Measurements from ENCODE around the gene TPSAB1. TPM values are rescaled to one million over a fixed set of nuclear protein-coding genes. Genes with fewer than 3 reads are reported as not detected.
"Not testable (repeated sequence)": the region's sequence is repeated elsewhere in the genome, so short reads cannot be mapped to it uniquely, and the experiment has no call there.

The TPSAB1 gene
- polyA plus RNA-seq, 3 donors: not detected

DNA sequence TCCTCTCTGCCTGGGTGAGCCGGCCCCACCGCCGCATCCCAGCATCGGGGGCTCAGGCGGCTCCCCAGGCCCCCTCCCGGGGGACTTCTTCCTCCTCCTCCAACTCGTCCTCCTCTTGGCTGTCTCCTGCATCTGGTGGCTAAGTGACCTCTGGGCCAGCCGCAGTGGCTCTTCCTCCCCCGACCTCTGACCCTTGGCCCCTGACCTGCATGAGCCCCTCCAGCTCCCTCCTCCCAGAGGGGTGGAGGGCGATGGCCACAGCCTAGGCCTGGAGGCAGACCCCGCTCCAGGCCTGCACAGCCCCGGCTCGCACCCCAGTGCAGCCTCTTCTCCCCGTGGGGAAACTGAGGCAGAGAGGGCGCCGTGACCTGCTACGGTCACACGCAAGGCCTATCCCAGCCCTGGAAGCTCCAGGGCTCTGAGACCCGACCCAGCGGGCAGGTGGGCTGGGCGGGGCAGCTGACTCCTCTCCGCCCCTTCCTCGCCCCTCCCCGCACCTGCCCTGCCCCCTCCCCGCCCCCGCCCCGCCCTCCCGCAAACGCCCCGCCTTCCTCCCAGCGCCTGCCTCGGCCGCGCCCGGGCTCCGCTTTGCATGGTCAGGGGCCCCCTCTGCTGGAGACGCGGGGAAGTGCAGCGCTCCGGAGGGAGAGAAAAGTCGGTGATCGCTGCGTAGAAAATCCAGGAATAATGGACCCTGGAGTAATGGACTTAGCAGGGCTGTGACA is 8.7 kb downstream of the TPSAB1 start:
- H3K27me3 ChIP-seq (ENCODE audit: control insufficient read depth in 2 of 2, insufficient read depth in 2 of 2, low read length in 2 of 2); intact Hi-C loops (cut with micrococcal nuclease); H3K79me2 ChIP-seq (ENCODE audit: insufficient read depth, low read length); H3K4me2 ChIP-seq (replicated peaks; ENCODE audit: extremely low read depth, low read length, poor library complexity, severe bottlenecking); H3K9ac ChIP-seq (ENCODE audit: insufficient read depth, low read length, poor library complexity, severe bottlenecking); H3K27ac ChIP-seq (ENCODE audit: low read depth in 1 of 2, low read length in 2 of 2); H3K4me3 Mint-ChIP-seq; H3K4me3 ChIP-seq (replicated peaks in 1 of 3; ENCODE audit: low read depth in 2 of 3, low read length in 3 of 3); H3K27ac Mint-ChIP-seq; H3K9me3 ChIP-seq (replicated peaks in 1 of 2; ENCODE audit: control insufficient read depth in 1 of 2, insufficient read depth in 1 of 2, low read length in 2 of 2); DNase-seq; H4K20me1 ChIP-seq (ENCODE audit: insufficient read depth, low read length); H2AFZ ChIP-seq (ENCODE audit: insufficient read depth, low read depth, low read length, poor library complexity, severe bottlenecking); H3K9me3 Mint-ChIP-seq; H3K36me3 ChIP-seq (replicated peaks in 1 of 2; ENCODE audit: control insufficient read depth in 1 of 2, insufficient read depth in 2 of 2, low read length in 2 of 2); H3K36me3 Mint-ChIP-seq: not testable (repeated sequence)
- H3K4me1 Mint-ChIP-seq: peaks cover 26% of the 10 kb centered on the region
- peaks cover 22% of the 10 kb centered on the region in 2 donors for H3K4me1 ChIP-seq (ENCODE audit: control insufficient read depth in 1 of 2, insufficient read depth in 2 of 2, low read length in 2 of 2)
- peaks cover 0 to 16% (median 10%) of the 10 kb centered on the region in 3 donors for H3K27me3 Mint-ChIP-seq (ENCODE audit: low read depth in 3 of 3)
- WGBS (ENCODE audit: insufficient coverage): no CpG with 5 or more reads among the region's 43 CpGs

DNA sequence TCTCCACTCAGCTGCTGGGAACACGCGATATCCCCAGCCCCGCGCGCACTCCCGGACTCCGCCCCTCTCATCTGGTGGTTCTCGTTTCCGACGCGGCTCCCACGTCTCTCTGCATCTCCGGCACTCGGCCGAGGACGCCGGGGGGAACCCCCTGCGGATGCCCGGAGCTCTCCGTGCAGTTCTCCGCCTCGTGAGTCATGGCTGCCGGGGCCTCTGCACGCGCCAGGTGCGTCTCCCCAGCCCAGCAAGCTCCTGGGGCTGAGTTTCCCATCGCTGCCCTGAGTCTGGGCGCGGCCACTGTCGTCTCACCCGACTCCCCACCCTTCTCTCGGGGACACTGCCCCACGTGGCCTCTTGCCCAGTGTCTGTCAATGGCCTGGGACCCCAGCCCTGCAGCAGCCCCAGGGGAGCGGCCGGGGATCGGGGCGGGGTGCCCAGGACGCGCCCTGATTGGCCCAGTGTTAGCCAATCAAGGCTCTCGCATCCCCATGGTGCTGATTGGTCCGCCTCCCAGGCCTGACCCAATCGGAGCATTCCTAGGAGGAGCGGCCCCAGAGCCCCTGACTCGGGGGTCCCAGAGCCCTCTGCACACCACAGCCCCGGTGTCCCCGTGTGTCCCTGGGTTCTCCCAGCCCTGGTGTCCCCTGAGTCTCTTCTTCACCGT is 13.3 kb downstream of the TPSAB1 start:
- DNase-seq; H3K27me3 ChIP-seq (ENCODE audit: control insufficient read depth in 2 of 2, insufficient read depth in 2 of 2, low read length in 2 of 2); H3K4me2 ChIP-seq (replicated peaks; ENCODE audit: extremely low read depth, low read length, poor library complexity, severe bottlenecking); H3K27ac Mint-ChIP-seq; H3K4me3 ChIP-seq (replicated peaks in 1 of 3; ENCODE audit: low read depth in 2 of 3, low read length in 3 of 3); H3K9me3 ChIP-seq (replicated peaks in 1 of 2; ENCODE audit: control insufficient read depth in 1 of 2, insufficient read depth in 1 of 2, low read length in 2 of 2); H3K4me3 Mint-ChIP-seq; H3K27ac ChIP-seq (ENCODE audit: low read depth in 1 of 2, low read length in 2 of 2); H3K36me3 ChIP-seq (replicated peaks in 1 of 2; ENCODE audit: control insufficient read depth in 1 of 2, insufficient read depth in 2 of 2, low read length in 2 of 2); H3K4me1 Mint-ChIP-seq; H3K4me1 ChIP-seq (ENCODE audit: control insufficient read depth in 1 of 2, insufficient read depth in 2 of 2, low read length in 2 of 2); H3K9me3 Mint-ChIP-seq; H3K79me2 ChIP-seq (ENCODE audit: insufficient read depth, low read length); intact Hi-C loops (cut with micrococcal nuclease); H4K20me1 ChIP-seq (ENCODE audit: insufficient read depth, low read length); H2AFZ ChIP-seq (ENCODE audit: insufficient read depth, low read depth, low read length, poor library complexity, severe bottlenecking); H3K36me3 Mint-ChIP-seq; H3K9ac ChIP-seq (ENCODE audit: insufficient read depth, low read length, poor library complexity, severe bottlenecking): not testable (repeated sequence)
- WGBS (ENCODE audit: insufficient coverage): no CpG with 5 or more reads among the region's 47 CpGs
- H3K27me3 Mint-ChIP-seq (ENCODE audit: low read depth in 3 of 3): peaks cover 3 to 14% (median 3%) of the 10 kb centered on the region in 3 donors

DNA sequence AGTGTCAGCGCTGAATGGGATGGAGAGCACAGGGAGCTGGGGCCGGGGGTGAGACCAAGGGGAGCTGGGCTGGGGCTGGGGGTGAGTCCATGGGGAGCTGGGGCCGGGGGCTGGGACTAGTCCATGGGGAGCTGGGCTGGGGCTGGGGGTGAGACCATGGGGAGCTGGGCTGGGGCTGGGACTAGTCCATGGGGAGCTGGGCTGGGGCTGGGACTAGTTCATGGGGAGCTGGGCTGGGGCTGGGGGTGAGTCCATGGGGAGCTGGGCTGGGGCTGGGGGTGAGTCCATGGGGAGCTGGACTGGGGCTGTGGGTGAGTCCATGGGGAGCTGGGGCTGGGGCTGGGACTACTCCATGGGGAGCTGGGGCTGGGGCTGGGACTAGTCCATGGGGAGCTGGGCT is 14.3 kb downstream of the TPSAB1 start:
- H3K9ac ChIP-seq (ENCODE audit: insufficient read depth, low read length, poor library complexity, severe bottlenecking); H3K79me2 ChIP-seq (ENCODE audit: insufficient read depth, low read length); H4K20me1 ChIP-seq (ENCODE audit: insufficient read depth, low read length); H3K4me1 ChIP-seq (ENCODE audit: control insufficient read depth in 1 of 2, insufficient read depth in 2 of 2, low read length in 2 of 2); H3K36me3 Mint-ChIP-seq; H3K9me3 ChIP-seq (replicated peaks in 1 of 2; ENCODE audit: control insufficient read depth in 1 of 2, insufficient read depth in 1 of 2, low read length in 2 of 2); H2AFZ ChIP-seq (ENCODE audit: insufficient read depth, low read depth, low read length, poor library complexity, severe bottlenecking); H3K4me3 Mint-ChIP-seq; H3K36me3 ChIP-seq (replicated peaks in 1 of 2; ENCODE audit: control insufficient read depth in 1 of 2, insufficient read depth in 2 of 2, low read length in 2 of 2); H3K4me2 ChIP-seq (replicated peaks; ENCODE audit: extremely low read depth, low read length, poor library complexity, severe bottlenecking); H3K27ac ChIP-seq (ENCODE audit: low read depth in 1 of 2, low read length in 2 of 2); H3K9me3 Mint-ChIP-seq; intact Hi-C loops (cut with micrococcal nuclease); H3K4me1 Mint-ChIP-seq; H3K4me3 ChIP-seq (replicated peaks in 1 of 3; ENCODE audit: low read depth in 2 of 3, low read length in 3 of 3); DNase-seq; H3K27ac Mint-ChIP-seq: not testable (repeated sequence)
- peaks cover 0 to 11% of the 10 kb centered on the region in 2 donors for H3K27me3 ChIP-seq (ENCODE audit: control insufficient read depth in 2 of 2, insufficient read depth in 2 of 2, low read length in 2 of 2)
- 100% methylated on average over 2 of the region's 3 CpGs for WGBS (ENCODE audit: insufficient coverage)
- peaks cover 7 to 24% (median 11%) of the 10 kb centered on the region in 3 donors for H3K27me3 Mint-ChIP-seq (ENCODE audit: low read depth in 3 of 3)

DNA sequence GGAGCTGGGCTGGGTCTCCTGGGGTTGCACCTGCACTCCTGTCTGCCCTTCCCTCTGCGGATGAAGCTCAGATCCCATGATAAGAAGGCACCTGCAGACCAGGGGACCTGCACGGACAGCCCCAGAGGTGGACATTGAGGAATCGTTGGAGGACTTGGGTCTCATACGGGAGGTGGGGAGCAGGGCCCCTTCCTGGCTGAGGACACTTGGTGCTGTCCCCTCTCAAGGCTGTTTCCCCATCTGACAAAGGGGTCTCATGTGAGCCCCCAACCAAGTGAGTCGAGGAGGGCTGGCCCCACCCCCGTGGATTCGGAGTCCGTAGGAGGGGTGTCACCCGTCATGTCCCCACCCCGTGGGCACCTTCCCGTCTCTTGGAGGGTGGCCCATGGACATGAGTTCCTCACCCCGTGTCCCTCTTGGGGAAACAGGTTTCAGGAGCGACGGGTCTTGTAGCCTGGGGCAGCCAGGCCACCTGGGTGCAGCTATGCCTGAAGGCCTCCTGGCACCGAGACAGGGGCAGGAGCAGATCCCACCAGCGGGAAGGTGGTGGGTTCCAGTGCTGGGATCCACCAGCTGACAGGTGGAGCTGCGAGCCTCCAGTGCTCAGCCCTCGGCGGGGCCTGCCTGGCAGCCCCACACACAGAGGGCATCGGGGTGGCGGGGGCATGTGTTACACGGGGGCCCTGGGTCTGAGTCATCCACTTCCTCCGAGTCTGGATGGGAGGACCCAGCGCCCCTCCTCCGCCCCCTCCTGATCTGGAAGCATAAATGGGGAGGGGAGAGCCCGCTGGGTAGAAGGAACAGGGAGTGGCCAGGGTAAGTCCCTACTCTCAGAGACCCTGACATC is 15.0 kb downstream of the TPSAB1 start, which contains the start of gene TPSD1:
Gene TPSD1, plus strand, starts transcription at position 794 of the 847 bp plus-strand sequence. CDS start 212 bp downstream, outside the sequence.
- H3K36me3 ChIP-seq (replicated peaks in 1 of 2; ENCODE audit: control insufficient read depth in 1 of 2, insufficient read depth in 2 of 2, low read length in 2 of 2); H2AFZ ChIP-seq (ENCODE audit: insufficient read depth, low read depth, low read length, poor library complexity, severe bottlenecking); H3K9me3 ChIP-seq (replicated peaks in 1 of 2; ENCODE audit: control insufficient read depth in 1 of 2, insufficient read depth in 1 of 2, low read length in 2 of 2); H3K9ac ChIP-seq (ENCODE audit: insufficient read depth, low read length, poor library complexity, severe bottlenecking); intact Hi-C loops (cut with micrococcal nuclease); H3K4me1 Mint-ChIP-seq; H3K4me3 Mint-ChIP-seq; H4K20me1 ChIP-seq (ENCODE audit: insufficient read depth, low read length); H3K27ac Mint-ChIP-seq; DNase-seq; H3K79me2 ChIP-seq (ENCODE audit: insufficient read depth, low read length); H3K36me3 Mint-ChIP-seq; H3K4me3 ChIP-seq (replicated peaks in 1 of 3; ENCODE audit: low read depth in 2 of 3, low read length in 3 of 3); H3K27ac ChIP-seq (ENCODE audit: low read depth in 1 of 2, low read length in 2 of 2); H3K4me1 ChIP-seq (ENCODE audit: control insufficient read depth in 1 of 2, insufficient read depth in 2 of 2, low read length in 2 of 2); H3K4me2 ChIP-seq (replicated peaks; ENCODE audit: extremely low read depth, low read length, poor library complexity, severe bottlenecking); H3K9me3 Mint-ChIP-seq: not testable (repeated sequence)
- H3K27me3 ChIP-seq (ENCODE audit: control insufficient read depth in 2 of 2, insufficient read depth in 2 of 2, low read length in 2 of 2): peaks cover 0 to 18% of the 10 kb centered on the region in 2 donors
- peaks cover 14 to 31% (median 16%) of the 10 kb centered on the region in 3 donors for H3K27me3 Mint-ChIP-seq (ENCODE audit: low read depth in 3 of 3)
- WGBS (ENCODE audit: insufficient coverage): 69% methylated on average over 10 of the region's 26 CpGs
